DND-41 (cell line): ENCODE measurements around the gene ASMT.
"Not testable (repeated sequence)": the region's sequence is repeated elsewhere in the genome, so short reads cannot be mapped to it uniquely, and the experiment has no call there.

Experiments
- ATAC-seq: fragments of 200-7000 bp; cut with Tn5 transposase; 3 replicates; pipeline ENCODE4 v1.9.1; 2021; ENCODE audit warnings: low read depth; ENCODE audit not compliant: insufficient read depth
- DNase-seq: peaks from one replicate; pipeline ENCODE4 v3.0.0-alpha.2; 2020
- H2AFZ ChIP-seq: 2 replicates; pipeline ENCODE4 v1.6.0; 2012; ENCODE audit warnings: low read depth, low read length
- H3K27ac ChIP-seq: 2 replicates; pipeline ENCODE4 v1.5.1; 2012; ENCODE audit warnings: low read length, inconsistent platforms
- H3K27me3 ChIP-seq: fragments of 200-600 bp; sonication (generic); 2 replicates; pipeline ENCODE4 v1.6.0; 2012; ENCODE audit warnings: low read length, mild to moderate bottlenecking, inconsistent platforms; ENCODE audit not compliant: insufficient read depth, poor library complexity
- H3K36me3 ChIP-seq: 2 replicates; pipeline ENCODE4 v1.5.1; 2012; ENCODE audit warnings: low read length, inconsistent platforms; ENCODE audit not compliant: insufficient read depth
- H3K4me1 ChIP-seq: 2 replicates; pipeline ENCODE4 v1.5.1; 2012; ENCODE audit warnings: mild to moderate bottlenecking, low read length; ENCODE audit not compliant: insufficient read depth
- H3K4me2 ChIP-seq: 2 replicates; pipeline ENCODE4 v1.6.0; 2012; ENCODE audit warnings: mild to moderate bottlenecking, moderate library complexity, low read length, inconsistent platforms; ENCODE audit not compliant: insufficient read depth
- H3K4me3 ChIP-seq, 2 experiments: fragments of 200-600 bp in 1 of 2; shearing (Covaris generic) in 1 of 2; 2 replicates each; pipeline ENCODE4 v1.5.1; 2012 to 2016; ENCODE audit warnings: inconsistent platforms in 2 of 2, low read length in 2 of 2, mild to moderate bottlenecking in 2 of 2, low read depth in 1 of 2, moderate library complexity in 1 of 2
- H3K79me2 ChIP-seq: 2 replicates; pipeline ENCODE4 v1.6.0; 2012; ENCODE audit warnings: low read length, inconsistent platforms; ENCODE audit not compliant: insufficient read depth
- H3K9ac ChIP-seq: 2 replicates; pipeline ENCODE4 v1.6.0; 2012; ENCODE audit warnings: low read depth, mild to moderate bottlenecking, inconsistent platforms, low read length, moderate library complexity
- H3K9me3 ChIP-seq: 2 replicates; pipeline ENCODE4 v1.5.1; 2012; ENCODE audit warnings: low read length, moderate library complexity, mild to moderate bottlenecking, inconsistent platforms; ENCODE audit not compliant: insufficient read depth, severe bottlenecking
- H4K20me1 ChIP-seq: 2 replicates; pipeline ENCODE4 v1.6.0; 2012; ENCODE audit warnings: low read length; ENCODE audit not compliant: insufficient read depth
- CTCF ChIP-seq: IDR thresholded peaks from 2 replicates; pipeline ENCODE4 v1.5.1; 2012; ENCODE audit warnings: borderline replicate concordance, low read length, moderate library complexity, mild to moderate bottlenecking; ENCODE audit not compliant: poor library complexity, severe bottlenecking; ENCODE audit errors: extremely low read depth
- EZH2 ChIP-seq: IDR thresholded peaks from 3 replicates; pipeline ENCODE4 v1.6.1; 2012; ENCODE audit warnings: borderline replicate concordance, low read depth, mild to moderate bottlenecking, moderate library complexity, low read length, inconsistent platforms; ENCODE audit not compliant: severe bottlenecking

ASMT gene

DNA sequence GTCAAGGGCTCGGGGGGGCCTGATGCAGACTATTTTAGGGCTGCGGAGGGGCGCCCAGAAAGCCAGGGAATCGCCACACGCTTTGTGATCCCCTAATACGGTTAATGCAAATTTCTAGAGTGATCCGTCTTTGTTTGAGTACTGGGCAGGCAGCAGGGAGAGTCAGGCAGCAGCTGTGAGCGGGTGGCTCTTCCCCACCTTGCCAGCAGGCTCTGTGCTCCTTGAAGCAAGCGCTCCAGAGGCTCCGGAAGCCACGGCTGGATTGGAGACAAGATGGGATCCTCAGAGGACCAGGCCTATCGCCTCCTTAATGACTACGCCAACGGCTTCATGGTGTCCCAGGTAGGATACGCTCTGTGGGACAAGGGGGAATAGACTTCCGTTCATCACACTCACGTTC lies at the start of gene ASMT:
ASMT (plus strand) TSS at position 133 of the 400 bp plus-strand sequence; CDS start at position 274, 141 bp downstream.
- H3K9me3 ChIP-seq: no peaks in the 10 kb centered on the region
- H3K4me3 ChIP-seq: no peak within 1 kb of the TSS
- H3K36me3 ChIP-seq: no peaks in the 10 kb centered on the region
- DNase-seq (no peak), ATAC-seq (no peak)
- H3K4me2 ChIP-seq: no peak within 1 kb of the TSS
- H3K27ac ChIP-seq: no peak within 1 kb of the TSS
- no peaks in the 10 kb centered on the region for H4K20me1 ChIP-seq
- H3K9ac ChIP-seq: no peak within 1 kb of the TSS
- no peak within 1 kb of the TSS for H2AFZ ChIP-seq
- H3K27me3 ChIP-seq: no peaks in the 10 kb centered on the region
- no peak for TF ChIP-seq CTCF
- no peak for TF ChIP-seq EZH2
- H3K4me1 ChIP-seq: no peaks in the 10 kb centered on the region; the same call in 1 of the 2 replicates
- no peaks in the 10 kb centered on the region for H3K79me2 ChIP-seq

DNA sequence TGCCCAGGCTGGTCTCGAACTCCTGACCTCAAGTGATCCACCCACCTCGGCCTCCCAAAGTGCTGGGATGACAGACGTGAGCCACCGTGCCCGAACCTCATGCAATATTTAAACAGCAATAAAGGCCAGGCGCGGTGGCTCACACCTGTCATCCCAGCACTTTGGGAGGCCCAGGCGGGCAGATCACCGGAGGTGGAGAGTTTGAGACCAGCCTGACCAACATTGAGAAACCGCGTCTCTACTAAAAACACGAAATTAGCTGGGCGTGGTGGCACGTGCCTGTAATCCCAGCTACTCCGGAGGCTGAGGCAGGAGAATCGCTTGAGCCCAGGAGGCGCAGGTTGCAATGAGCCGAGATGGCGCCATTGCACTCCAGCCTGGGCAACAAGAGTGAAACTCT lies 40.7 kb upstream of the ASMT start:
- not testable (repeated sequence) for H3K4me2 ChIP-seq, H3K27me3 ChIP-seq, H3K79me2 ChIP-seq, H3K4me3 ChIP-seq, H4K20me1 ChIP-seq, H3K36me3 ChIP-seq, H3K27ac ChIP-seq, H3K9ac ChIP-seq, ATAC-seq, H2AFZ ChIP-seq, H3K9me3 ChIP-seq
- H3K4me1 ChIP-seq: peaks cover 63% of the 10 kb centered on the region
- DNase-seq: peak; percentile 3

DNA sequence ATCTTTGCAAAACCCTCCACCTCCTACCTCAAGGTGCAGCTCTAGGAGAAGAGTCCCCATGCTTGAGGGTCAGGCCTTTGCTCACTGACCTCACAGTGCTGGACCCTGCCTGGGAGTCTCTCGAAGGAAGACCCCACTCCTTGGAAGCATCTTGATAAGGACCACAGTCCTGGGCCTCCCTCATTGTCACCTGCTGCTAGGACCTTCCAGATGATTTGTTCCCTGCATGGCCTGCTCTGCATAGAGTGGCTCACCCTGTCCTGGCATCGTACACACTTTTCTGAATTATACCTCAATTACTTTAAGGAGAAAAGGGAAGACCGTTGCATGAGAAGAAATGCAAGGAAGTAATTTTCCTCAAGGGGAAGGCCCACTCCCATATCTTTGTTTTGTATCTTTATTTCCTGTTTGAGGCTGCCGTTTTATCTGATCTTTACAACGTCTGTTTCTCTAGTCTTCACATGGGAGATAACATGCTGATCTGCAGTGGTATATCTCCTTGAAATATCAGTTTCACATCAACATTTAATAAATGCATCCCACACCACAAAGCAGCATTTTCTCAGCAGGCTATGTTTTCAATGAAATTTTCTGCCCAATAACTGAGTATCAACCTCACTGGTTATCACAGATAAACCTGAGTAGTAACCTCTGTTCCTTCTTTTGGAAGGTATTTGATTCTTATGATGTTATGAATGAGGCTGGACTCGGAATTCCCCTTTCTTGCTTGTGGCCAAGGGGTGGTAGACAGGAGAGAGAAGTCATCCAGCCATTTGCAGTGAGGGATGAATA lies 38.5 kb upstream of the ASMT start:
- Histone ChIP-seq H3K27me3 (no peaks in the 10 kb centered on the region), H3K4me1 (peaks cover 44% of the 10 kb centered on the region), H3K27ac (peak overlapping the region; percentile 89), H3K4me3 (peak overlapping the region in 1 of 2 experiments; percentile 29; a peak in 2 of 4 replicates), H3K36me3 (no peaks in the 10 kb centered on the region), H4K20me1 (no peaks in the 10 kb centered on the region), H3K9me3 (peaks cover 4% of the 10 kb centered on the region), H2AFZ (peak overlapping the region; percentile 40), H3K9ac (peak overlapping the region; percentile 29; the same call in 1 of the 2 replicates), H3K79me2 (no peaks in the 10 kb centered on the region), H3K4me2 (peak overlapping the region; percentile 39)
- no peak for TF ChIP-seq EZH2
- no peak for TF ChIP-seq CTCF
- peak; percentile 43 for DNase-seq
- peak; percentile 79 for ATAC-seq

DNA sequence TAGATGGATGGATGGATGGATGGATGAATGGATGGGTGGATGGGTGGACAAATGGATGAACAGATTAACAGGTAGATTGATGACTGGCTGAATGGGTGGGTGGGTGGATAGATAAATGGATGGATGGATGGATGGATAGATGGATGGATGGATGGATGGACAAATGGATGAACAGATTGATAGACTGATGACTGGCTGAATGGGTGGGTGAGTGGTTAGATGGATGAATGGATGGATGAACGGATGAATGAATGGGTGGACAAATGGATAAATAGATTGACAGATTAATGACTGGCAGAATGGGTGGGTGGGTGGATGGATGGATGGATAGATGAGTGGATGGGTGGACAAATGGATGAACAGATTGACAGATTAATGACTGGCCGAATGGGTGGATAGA lies 37.0 kb upstream of the ASMT start:
- H3K4me2 ChIP-seq: no peak overlapping the region
- H3K4me3 ChIP-seq: no peak overlapping the region; a peak in 1 of 4 replicates
- no peaks in the 10 kb centered on the region for H3K36me3 ChIP-seq
- no peak overlapping the region for H2AFZ ChIP-seq
- peaks cover 4% of the 10 kb centered on the region for H3K9me3 ChIP-seq
- H4K20me1 ChIP-seq: no peaks in the 10 kb centered on the region
- TF ChIP-seq EZH2: no peak
- TF ChIP-seq CTCF: no peak
- DNase-seq: no peak
- no peak for ATAC-seq
- H3K27me3 ChIP-seq: no peaks in the 10 kb centered on the region
- no peak overlapping the region for H3K9ac ChIP-seq
- peak overlapping the region; percentile 89 for H3K27ac ChIP-seq
- H3K79me2 ChIP-seq: no peaks in the 10 kb centered on the region
- H3K4me1 ChIP-seq: peaks cover 34% of the 10 kb centered on the region
